ENCODE measurements around the gene NCK1. TPM values are rescaled to one million over a fixed set of nuclear protein-coding genes. Genes with fewer than 3 reads are reported as not detected.
A peak's percentile ranks its signal among the peaks of the same experiment; 100 is the strongest.

The NCK1 gene
- total and polyA plus RNA-seq, 2 of the 13 experiments (the other 11 are each of a cell fraction or from before 2014, with no cell fraction given), result 14.7 to 30.4 TPM

DNA sequence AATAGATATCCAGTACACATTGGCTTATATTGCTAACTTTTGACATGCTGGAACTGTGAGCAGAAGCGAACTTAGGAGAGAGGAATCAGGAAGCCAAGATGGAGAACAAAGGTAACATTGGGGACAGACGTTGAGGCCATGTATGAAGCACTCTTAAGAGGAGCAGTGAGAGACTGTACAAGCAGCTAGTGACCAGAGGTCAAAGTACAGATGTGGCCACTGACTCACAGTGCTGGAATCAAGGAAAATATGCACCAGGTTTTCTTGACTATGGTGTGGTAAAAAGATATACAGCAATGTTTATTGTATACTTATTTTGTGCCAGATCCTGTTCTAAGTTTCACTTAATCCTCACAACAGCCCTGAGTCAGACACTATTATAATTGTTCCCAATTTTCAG, 93.8 kb downstream of the NCK1 start (continued):
- TF ChIP-seq, protein P1, sequence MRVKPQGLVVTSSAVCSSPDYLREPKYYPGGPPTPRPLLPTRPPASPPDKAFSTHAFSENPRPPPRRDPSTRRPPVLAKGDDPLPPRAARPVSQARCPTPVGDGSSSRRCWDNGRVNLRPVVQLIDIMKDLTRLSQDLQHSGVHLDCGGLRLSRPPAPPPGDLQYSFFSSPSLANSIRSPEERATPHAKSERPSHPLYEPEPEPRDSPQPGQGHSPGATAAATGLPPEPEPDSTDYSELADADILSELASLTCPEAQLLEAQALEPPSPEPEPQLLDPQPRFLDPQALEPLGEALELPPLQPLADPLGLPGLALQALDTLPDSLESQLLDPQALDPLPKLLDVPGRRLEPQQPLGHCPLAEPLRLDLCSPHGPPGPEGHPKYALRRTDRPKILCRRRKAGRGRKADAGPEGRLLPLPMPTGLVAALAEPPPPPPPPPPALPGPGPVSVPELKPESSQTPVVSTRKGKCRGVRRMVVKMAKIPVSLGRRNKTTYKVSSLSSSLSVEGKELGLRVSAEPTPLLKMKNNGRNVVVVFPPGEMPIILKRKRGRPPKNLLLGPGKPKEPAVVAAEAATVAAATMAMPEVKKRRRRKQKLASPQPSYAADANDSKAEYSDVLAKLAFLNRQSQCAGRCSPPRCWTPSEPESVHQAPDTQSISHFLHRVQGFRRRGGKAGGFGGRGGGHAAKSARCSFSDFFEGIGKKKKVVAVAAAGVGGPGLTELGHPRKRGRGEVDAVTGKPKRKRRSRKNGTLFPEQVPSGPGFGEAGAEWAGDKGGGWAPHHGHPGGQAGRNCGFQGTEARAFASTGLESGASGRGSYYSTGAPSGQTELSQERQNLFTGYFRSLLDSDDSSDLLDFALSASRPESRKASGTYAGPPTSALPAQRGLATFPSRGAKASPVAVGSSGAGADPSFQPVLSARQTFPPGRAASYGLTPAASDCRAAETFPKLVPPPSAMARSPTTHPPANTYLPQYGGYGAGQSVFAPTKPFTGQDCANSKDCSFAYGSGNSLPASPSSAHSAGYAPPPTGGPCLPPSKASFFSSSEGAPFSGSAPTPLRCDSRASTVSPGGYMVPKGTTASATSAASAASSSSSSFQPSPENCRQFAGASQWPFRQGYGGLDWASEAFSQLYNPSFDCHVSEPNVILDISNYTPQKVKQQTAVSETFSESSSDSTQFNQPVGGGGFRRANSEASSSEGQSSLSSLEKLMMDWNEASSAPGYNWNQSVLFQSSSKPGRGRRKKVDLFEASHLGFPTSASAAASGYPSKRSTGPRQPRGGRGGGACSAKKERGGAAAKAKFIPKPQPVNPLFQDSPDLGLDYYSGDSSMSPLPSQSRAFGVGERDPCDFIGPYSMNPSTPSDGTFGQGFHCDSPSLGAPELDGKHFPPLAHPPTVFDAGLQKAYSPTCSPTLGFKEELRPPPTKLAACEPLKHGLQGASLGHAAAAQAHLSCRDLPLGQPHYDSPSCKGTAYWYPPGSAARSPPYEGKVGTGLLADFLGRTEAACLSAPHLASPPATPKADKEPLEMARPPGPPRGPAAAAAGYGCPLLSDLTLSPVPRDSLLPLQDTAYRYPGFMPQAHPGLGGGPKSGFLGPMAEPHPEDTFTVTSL (CRISPR knock-in tag; IDR thresholded peaks at IDR 0.05; ENCODE audit: borderline replicate concordance), result peak; percentile 23; the same call in 1 of the 2 replicates
- TF ChIP-seq ISL2 (CRISPR knock-in tag; IDR thresholded peaks at IDR 0.05), result no peak
- no peak for TF ChIP-seq WIZ (CRISPR knock-in tag; IDR thresholded peaks at IDR 0.05)
- no peak for TF ChIP-seq TSC22D2 (CRISPR knock-in tag; IDR thresholded peaks at IDR 0.05; ENCODE audit: borderline replicate concordance)
- TF ChIP-seq, protein P2, sequence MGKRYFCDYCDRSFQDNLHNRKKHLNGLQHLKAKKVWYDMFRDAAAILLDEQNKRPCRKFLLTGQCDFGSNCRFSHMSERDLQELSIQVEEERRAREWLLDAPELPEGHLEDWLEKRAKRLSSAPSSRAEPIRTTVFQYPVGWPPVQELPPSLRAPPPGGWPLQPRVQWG (CRISPR knock-in tag; IDR thresholded peaks at IDR 0.05; ENCODE audit: borderline replicate concordance, low read depth), result no peak
- TF ChIP-seq MTA3 (CRISPR knock-in tag; IDR thresholded peaks at IDR 0.05), result no peak
- no peak for TF ChIP-seq CCDC6 (CRISPR knock-in tag; IDR thresholded peaks at IDR 0.05)
- TF ChIP-seq, protein P3, sequence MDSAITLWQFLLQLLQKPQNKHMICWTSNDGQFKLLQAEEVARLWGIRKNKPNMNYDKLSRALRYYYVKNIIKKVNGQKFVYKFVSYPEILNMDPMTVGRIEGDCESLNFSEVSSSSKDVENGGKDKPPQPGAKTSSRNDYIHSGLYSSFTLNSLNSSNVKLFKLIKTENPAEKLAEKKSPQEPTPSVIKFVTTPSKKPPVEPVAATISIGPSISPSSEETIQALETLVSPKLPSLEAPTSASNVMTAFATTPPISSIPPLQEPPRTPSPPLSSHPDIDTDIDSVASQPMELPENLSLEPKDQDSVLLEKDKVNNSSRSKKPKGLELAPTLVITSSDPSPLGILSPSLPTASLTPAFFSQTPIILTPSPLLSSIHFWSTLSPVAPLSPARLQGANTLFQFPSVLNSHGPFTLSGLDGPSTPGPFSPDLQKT (CRISPR knock-in tag; IDR thresholded peaks at IDR 0.05; ENCODE audit: borderline replicate concordance), result no peak
- TF ChIP-seq, protein P4, sequence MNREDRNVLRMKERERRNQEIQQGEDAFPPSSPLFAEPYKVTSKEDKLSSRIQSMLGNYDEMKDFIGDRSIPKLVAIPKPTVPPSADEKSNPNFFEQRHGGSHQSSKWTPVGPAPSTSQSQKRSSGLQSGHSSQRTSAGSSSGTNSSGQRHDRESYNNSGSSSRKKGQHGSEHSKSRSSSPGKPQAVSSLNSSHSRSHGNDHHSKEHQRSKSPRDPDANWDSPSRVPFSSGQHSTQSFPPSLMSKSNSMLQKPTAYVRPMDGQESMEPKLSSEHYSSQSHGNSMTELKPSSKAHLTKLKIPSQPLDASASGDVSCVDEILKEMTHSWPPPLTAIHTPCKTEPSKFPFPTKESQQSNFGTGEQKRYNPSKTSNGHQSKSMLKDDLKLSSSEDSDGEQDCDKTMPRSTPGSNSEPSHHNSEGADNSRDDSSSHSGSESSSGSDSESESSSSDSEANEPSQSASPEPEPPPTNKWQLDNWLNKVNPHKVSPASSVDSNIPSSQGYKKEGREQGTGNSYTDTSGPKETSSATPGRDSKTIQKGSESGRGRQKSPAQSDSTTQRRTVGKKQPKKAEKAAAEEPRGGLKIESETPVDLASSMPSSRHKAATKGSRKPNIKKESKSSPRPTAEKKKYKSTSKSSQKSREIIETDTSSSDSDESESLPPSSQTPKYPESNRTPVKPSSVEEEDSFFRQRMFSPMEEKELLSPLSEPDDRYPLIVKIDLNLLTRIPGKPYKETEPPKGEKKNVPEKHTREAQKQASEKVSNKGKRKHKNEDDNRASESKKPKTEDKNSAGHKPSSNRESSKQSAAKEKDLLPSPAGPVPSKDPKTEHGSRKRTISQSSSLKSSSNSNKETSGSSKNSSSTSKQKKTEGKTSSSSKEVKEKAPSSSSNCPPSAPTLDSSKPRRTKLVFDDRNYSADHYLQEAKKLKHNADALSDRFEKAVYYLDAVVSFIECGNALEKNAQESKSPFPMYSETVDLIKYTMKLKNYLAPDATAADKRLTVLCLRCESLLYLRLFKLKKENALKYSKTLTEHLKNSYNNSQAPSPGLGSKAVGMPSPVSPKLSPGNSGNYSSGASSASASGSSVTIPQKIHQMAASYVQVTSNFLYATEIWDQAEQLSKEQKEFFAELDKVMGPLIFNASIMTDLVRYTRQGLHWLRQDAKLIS (CRISPR knock-in tag; IDR thresholded peaks at IDR 0.05), result no peak
